HepG2 (cell line): ENCODE data around the gene SLC43A1. TPM values are rescaled to one million over a fixed set of nuclear protein-coding genes. Genes with fewer than 3 reads are reported as not detected.

ENCODE experiments used
- ATAC-seq: fragments of 200-7000 bp; cut with Tn5 transposase; 3 replicates; pipeline ENCODE4 v1.9.1; 2020; ENCODE audit warnings: mild to moderate bottlenecking, moderate library complexity
- BruUV-seq: library from RNA; stranded (reverse); fragments of 400-500 nt; replicated peaks from 2 replicates; lab custom pipeline; 2021; lab: Mats Ljungman, UMichigan
- CTCF ChIA-PET: fragments of 300-600 bp; formaldehyde crosslinking; extraction: SDS; loops from one replicate; lab custom pipeline; 2021; ENCODE audit warnings: low total read pairs, inconsistent platforms, low intra/inter-chr PET ratio; lab: Yijun Ruan, JAX
- POLR2A ChIA-PET: fragments of 350-600 bp; sonication (Branson Sonifier 250); formaldehyde crosslinking; loops from one replicate; lab custom pipeline; 2020; ENCODE audit warnings: antibody characterized with exemption, inconsistent platforms; lab: Yijun Ruan, JAX
- DNase-seq: peaks from one replicate; pipeline ENCODE4 v3.0.0-alpha.2; 2015; ENCODE audit warnings: low spot score
- FAIRE-seq: peaks from 3 replicates; lab custom pipeline; 2011; peaks lifted over from hg19 to GRCh38; lab: Jason Lieb, UNC
- H2AFZ ChIP-seq: one replicate; pipeline ENCODE4 v1.6.1; 2011; ENCODE audit warnings: low read length, inconsistent platforms
- H3K27ac ChIP-seq: fragments of 300-600 bp; 3 replicates; pipeline ENCODE4 v1.8.0; 2011; ENCODE audit warnings: mixed run types, mild to moderate bottlenecking, mixed read lengths, low read length, inconsistent platforms; ENCODE audit not compliant: insufficient read depth; ENCODE audit errors: extremely low read length
- H3K27me3 ChIP-seq, 2 experiments: fragments of 200-600 bp in 1 of 2; 2 replicates in 1 of 2; 3 replicates in 1 of 2; pipeline versions ENCODE4 v1.6.0 to v1.8.0; 2011; ENCODE audit warnings: low read length in 2 of 2, mild to moderate bottlenecking in 2 of 2, moderate library complexity in 2 of 2, inconsistent platforms in 1 of 2; ENCODE audit not compliant: insufficient read depth in 2 of 2, control insufficient read depth in 1 of 2
- H3K36me3 ChIP-seq, 2 experiments: fragments of 200-600 bp in 1 of 2; replicated peaks in 1 of 2; 2 replicates in 1 of 2; 3 replicates in 1 of 2; pipeline versions ENCODE4 v1.5.1 to v1.8.0; 2011; ENCODE audit warnings: low read length in 2 of 2, inconsistent platforms in 1 of 2; ENCODE audit not compliant: insufficient read depth in 2 of 2, control insufficient read depth in 1 of 2
- H3K4me1 ChIP-seq: 2 replicates; pipeline ENCODE4 v1.5.1; 2012; ENCODE audit warnings: low read length, inconsistent platforms; ENCODE audit not compliant: insufficient read depth
- H3K4me2 ChIP-seq: 2 replicates; pipeline ENCODE4 v1.6.0; 2011; ENCODE audit warnings: low read depth, low read length, inconsistent platforms
- H3K4me3 ChIP-seq, 3 experiments: fragments of 200-600 bp in 1 of 3; sonication (generic), shearing (Covaris generic) in 1 of 3; replicated peaks in 1 of 3; 2 replicates each; pipeline ENCODE4 v1.5.1; 2011 to 2016; ENCODE audit warnings: low read length in 3 of 3, inconsistent platforms in 2 of 3, low read depth in 2 of 3, mild to moderate bottlenecking in 2 of 3, control low read depth in 1 of 3, mixed read lengths in 1 of 3; ENCODE audit not compliant: insufficient read depth in 1 of 3
- H3K79me2 ChIP-seq: one replicate; pipeline ENCODE4 v1.6.1; 2011; ENCODE audit warnings: low read length, inconsistent platforms; ENCODE audit not compliant: insufficient read depth
- H3K9ac ChIP-seq: 2 replicates; pipeline ENCODE4 v1.6.0; 2011; ENCODE audit warnings: mild to moderate bottlenecking, low read depth, low read length, inconsistent platforms; ENCODE audit not compliant: insufficient read depth
- H3K9me3 ChIP-seq: 2 replicates; pipeline ENCODE4 v1.5.1; 2012; ENCODE audit warnings: mild to moderate bottlenecking, low read length
- H4K20me1 ChIP-seq: 2 replicates; pipeline ENCODE4 v1.6.0; 2011; ENCODE audit warnings: inconsistent platforms, mild to moderate bottlenecking, low read length, moderate library complexity; ENCODE audit not compliant: insufficient read depth
- KIAA2018 ChIP-seq: sonication (generic); formaldehyde crosslinking; IDR thresholded peaks from 2 replicates; pipeline ENCODE4 v1.5.0; 2020; ENCODE audit warnings: mild to moderate bottlenecking, missing genetic modification reagents, borderline replicate concordance
- ZNF350 ChIP-seq: sonication (generic); formaldehyde crosslinking; IDR thresholded peaks from 2 replicates; pipeline ENCODE4 v1.4.0; 2020; ENCODE audit warnings: mild to moderate bottlenecking, low read depth, missing genetic modification reagents, borderline replicate concordance
- ZNF552 ChIP-seq: sonication (generic); formaldehyde crosslinking; IDR thresholded peaks from 2 replicates; pipeline ENCODE4 v1.9.0; 2022; ENCODE audit warnings: missing genetic modification reagents, mild to moderate bottlenecking, borderline replicate concordance
- ZSCAN30 ChIP-seq: sonication (generic); formaldehyde crosslinking; IDR thresholded peaks from 2 replicates; pipeline ENCODE4 v1.5.0; 2020; ENCODE audit warnings: mild to moderate bottlenecking, missing genetic modification reagents
- WGBS: methylation state at CpG from one replicate; pipeline ENCODE4 v1.1.6; 2017; ENCODE audit warnings: low lambda C conversion rate; 5-methylcytosine and 5-hydroxymethylcytosine counted together
- in situ Hi-C: cut with HindIII; loops from 2 replicates; pipeline ENCODE4 v1.10.0; 2017; ENCODE audit warnings: low pct_unique_long_range_greater_than_20kb; ENCODE audit not compliant: extremely low pct_ligation_motif_present
- intact Hi-C: fragments of 100-400 bp; cut with micrococcal nuclease; formaldehyde crosslinking; loops from one replicate; pipeline ENCODE4 v1.10.0; 2022; ENCODE audit not compliant: unreplicated experiment
- polyA plus RNA-seq, 8 experiments: library from polyadenylated mRNA; depleted of rRNA in 3 of 8; stranded (reverse) in 7 of 8; unstranded in 1 of 8; fragments of >200 nt; fragmentation: Illumina TruSeq in 4 of 8; extraction: Trizol in 4 of 8; gene quantifications; 2 replicates each; pipeline versions ENCODE4 v1.2.1 to v1.2.3, GENCODE V29; 2011 to 2016; ENCODE audit warnings: low read depth in 4 of 8, missing spikeins in 1 of 8, mixed read lengths in 1 of 8; ENCODE audit not compliant: insufficient read depth in 1 of 8
- total RNA-seq, 5 experiments: library from RNA; depleted of rRNA; stranded (reverse); fragments of >200 nt; fragmentation: Illumina TruSeq; extraction: Trizol; gene quantifications; 2 replicates each; pipeline ENCODE4 v1.2.3, GENCODE V29; 2016; ENCODE audit warnings: low read depth in 1 of 5
- TF ChIP-seq, protein P1 (sequence below): sonication (generic); formaldehyde crosslinking; IDR thresholded peaks from 2 replicates; pipeline ENCODE4 v1.9.0; 2021; ENCODE audit warnings: missing genetic modification reagents, borderline replicate concordance
- TF ChIP-seq, protein P2 (sequence below): sonication (generic); formaldehyde crosslinking; IDR thresholded peaks from 2 replicates; pipeline ENCODE4 v1.9.0; 2022; ENCODE audit warnings: missing genetic modification reagents, mild to moderate bottlenecking, borderline replicate concordance
- TF ChIP-seq, protein P3 (sequence below): sonication (generic); formaldehyde crosslinking; IDR thresholded peaks from 2 replicates; pipeline ENCODE4 v1.8.0; 2022; ENCODE audit warnings: mild to moderate bottlenecking, missing genetic modification reagents; ENCODE audit not compliant: insufficient replicate concordance

Gene SLC43A1
- total and polyA plus RNA-seq, 2 of the 13 experiments (the other 11 are each of a cell fraction or from before 2014, with no cell fraction given): 72.3 to 87.6 TPM

DNA sequence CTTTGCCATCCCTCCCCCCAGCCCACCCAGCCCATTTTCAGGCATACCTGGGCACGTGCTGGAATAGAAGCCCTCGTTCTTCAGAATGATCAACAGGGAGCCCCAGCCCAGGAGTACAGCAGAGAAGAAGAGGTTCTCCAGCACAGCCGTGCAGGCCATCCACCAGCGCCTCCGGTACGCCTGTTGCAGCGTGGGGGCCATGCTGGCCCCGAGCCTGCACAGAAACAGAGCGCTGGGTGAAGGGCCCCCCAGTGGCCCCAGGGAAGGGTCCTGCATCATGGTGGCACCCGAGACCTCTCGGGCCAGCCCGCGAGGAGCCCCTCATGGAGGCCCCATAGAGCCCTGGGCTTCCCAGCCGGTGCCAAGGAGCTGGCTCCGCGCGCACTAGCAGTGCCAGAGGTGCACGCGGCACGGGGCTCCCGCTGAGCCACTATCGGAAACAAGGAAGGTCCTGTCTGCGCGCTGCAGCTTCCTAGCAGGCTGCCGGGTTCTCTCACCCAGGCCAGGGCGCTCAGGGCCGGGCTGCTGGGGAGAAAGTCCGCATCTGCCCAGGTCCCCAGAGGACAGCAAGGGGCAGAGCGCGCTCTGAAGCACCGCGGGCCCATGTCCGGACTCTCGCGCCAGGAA lies 1.5 kb downstream of the SLC43A1 start:
- no TSS peak for BruUV-seq
- peak; percentile 16; the same call in 1 of the 2 replicates for TF ChIP-seq ZNF350
- TF ChIP-seq KIAA2018 (CRISPR knock-in tag): no peak
- TF ChIP-seq, protein P1, sequence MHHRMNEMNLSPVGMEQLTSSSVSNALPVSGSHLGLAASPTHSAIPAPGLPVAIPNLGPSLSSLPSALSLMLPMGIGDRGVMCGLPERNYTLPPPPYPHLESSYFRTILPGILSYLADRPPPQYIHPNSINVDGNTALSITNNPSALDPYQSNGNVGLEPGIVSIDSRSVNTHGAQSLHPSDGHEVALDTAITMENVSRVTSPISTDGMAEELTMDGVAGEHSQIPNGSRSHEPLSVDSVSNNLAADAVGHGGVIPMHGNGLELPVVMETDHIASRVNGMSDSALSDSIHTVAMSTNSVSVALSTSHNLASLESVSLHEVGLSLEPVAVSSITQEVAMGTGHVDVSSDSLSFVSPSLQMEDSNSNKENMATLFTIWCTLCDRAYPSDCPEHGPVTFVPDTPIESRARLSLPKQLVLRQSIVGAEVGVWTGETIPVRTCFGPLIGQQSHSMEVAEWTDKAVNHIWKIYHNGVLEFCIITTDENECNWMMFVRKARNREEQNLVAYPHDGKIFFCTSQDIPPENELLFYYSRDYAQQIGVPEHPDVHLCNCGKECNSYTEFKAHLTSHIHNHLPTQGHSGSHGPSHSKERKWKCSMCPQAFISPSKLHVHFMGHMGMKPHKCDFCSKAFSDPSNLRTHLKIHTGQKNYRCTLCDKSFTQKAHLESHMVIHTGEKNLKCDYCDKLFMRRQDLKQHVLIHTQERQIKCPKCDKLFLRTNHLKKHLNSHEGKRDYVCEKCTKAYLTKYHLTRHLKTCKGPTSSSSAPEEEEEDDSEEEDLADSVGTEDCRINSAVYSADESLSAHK (CRISPR knock-in tag): no peak
- TF ChIP-seq, protein P2, sequence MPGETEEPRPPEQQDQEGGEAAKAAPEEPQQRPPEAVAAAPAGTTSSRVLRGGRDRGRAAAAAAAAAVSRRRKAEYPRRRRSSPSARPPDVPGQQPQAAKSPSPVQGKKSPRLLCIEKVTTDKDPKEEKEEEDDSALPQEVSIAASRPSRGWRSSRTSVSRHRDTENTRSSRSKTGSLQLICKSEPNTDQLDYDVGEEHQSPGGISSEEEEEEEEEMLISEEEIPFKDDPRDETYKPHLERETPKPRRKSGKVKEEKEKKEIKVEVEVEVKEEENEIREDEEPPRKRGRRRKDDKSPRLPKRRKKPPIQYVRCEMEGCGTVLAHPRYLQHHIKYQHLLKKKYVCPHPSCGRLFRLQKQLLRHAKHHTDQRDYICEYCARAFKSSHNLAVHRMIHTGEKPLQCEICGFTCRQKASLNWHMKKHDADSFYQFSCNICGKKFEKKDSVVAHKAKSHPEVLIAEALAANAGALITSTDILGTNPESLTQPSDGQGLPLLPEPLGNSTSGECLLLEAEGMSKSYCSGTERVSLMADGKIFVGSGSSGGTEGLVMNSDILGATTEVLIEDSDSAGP: peak; percentile 67; the same call in 1 of the 2 replicates
- TF ChIP-seq ZSCAN30 (CRISPR knock-in tag): 0 out of 2 replicates have a peak, but pooled peaks have one; percentile 50
- TF ChIP-seq ZNF552 (CRISPR knock-in tag): 0 out of 2 replicates have a peak, but pooled peaks have one; percentile 16
- TF ChIP-seq, protein P3, sequence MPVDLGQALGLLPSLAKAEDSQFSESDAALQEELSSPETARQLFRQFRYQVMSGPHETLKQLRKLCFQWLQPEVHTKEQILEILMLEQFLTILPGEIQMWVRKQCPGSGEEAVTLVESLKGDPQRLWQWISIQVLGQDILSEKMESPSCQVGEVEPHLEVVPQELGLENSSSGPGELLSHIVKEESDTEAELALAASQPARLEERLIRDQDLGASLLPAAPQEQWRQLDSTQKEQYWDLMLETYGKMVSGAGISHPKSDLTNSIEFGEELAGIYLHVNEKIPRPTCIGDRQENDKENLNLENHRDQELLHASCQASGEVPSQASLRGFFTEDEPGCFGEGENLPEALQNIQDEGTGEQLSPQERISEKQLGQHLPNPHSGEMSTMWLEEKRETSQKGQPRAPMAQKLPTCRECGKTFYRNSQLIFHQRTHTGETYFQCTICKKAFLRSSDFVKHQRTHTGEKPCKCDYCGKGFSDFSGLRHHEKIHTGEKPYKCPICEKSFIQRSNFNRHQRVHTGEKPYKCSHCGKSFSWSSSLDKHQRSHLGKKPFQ (CRISPR knock-in tag): peak; percentile 34

More for the DNA sequence above, 1.5 kb downstream of the SLC43A1 start:
- CTCF ChIA-PET: interaction anchor here (1.5 kb wide), 1 partner anchor 11 kb away, joined by 4 read pairs; no protein-coding TSS in a partner anchor
- H2AFZ ChIP-seq: no peak overlapping the region
- no peaks in the 10 kb centered on the region for H3K27me3 ChIP-seq
- peaks cover 50% of the 10 kb centered on the region for H3K79me2 ChIP-seq
- WGBS: 0% methylated on average over 4 of the region's 35 CpGs
- DNase-seq: no peak
- peak overlapping the region; percentile 76 to 95 (median 86) for H3K4me3 ChIP-seq
- intact Hi-C loops: loop anchor here (1.0 kb wide), 1 partner anchor 16 kb away; the partner anchor contains the start of gene TIMM10
- FAIRE-seq: no peak
- no peaks in the 10 kb centered on the region for H3K9me3 ChIP-seq
- no peaks in the 10 kb centered on the region for H4K20me1 ChIP-seq
- POLR2A ChIA-PET: interaction anchor here (0.8 to 6.9 kb wide), 7 partner anchors 10 to 56 kb away, joined by 3 to 111 read pairs (median 42); partner anchors contain the start of gene TIMM10
- H3K4me2 ChIP-seq: peak overlapping the region; percentile 96
- in situ Hi-C loops: no loop called here
- H3K36me3 ChIP-seq: peaks cover 0 to 13% of the 10 kb centered on the region in 2 experiments; a peak in 1 of 5 replicates
- H3K9ac ChIP-seq: peak overlapping the region; percentile 85
- H3K4me1 ChIP-seq: peaks cover 61% of the 10 kb centered on the region
- H3K27ac ChIP-seq: peak overlapping the region; percentile 82
- peak; percentile 68 for ATAC-seq
